HepG2 (cell line): Measurements from ENCODE around the gene KRT7. TPM values are rescaled to one million over a fixed set of nuclear protein-coding genes. Genes with fewer than 3 reads are reported as not detected.

Experiments used
- FOXP4 ChIP-seq: sonication (generic); formaldehyde crosslinking; IDR thresholded peaks from 2 replicates; pipeline ENCODE4 v1.4.0; 2020; ENCODE audit warnings: missing genetic modification reagents
- KAT7 ChIP-seq: IDR thresholded peaks from 2 replicates; pipeline ENCODE4 v1.6.1; 2018; ENCODE audit warnings: borderline replicate concordance, missing compliant biosample characterization
- KLF9 ChIP-seq: IDR thresholded peaks from 2 replicates; pipeline ENCODE4 v1.6.1; 2016; ENCODE audit warnings: low read depth
- MAFF ChIP-seq: IDR thresholded peaks from 2 replicates; pipeline ENCODE4 v1.6.1; 2011; ENCODE audit warnings: low read depth, low read length, improper control_type of control experiment
- MIER3 ChIP-seq: IDR thresholded peaks from 2 replicates; pipeline ENCODE4 v1.6.1; 2016; ENCODE audit warnings: missing compliant biosample characterization, borderline replicate concordance
- NAIF1 ChIP-seq: sonication (generic); formaldehyde crosslinking; IDR thresholded peaks from 2 replicates; pipeline ENCODE4 v1.5.0; 2020; ENCODE audit warnings: mild to moderate bottlenecking, missing genetic modification reagents, borderline replicate concordance
- PCBP2 ChIP-seq: fragments of 200-400 bp; formaldehyde crosslinking; optimal IDR thresholded peaks from 2 replicates; pipeline ENCODE3; 2018; ENCODE audit warnings: low read length, low read depth; ENCODE audit not compliant: poor library complexity, severe bottlenecking
- POLR2A ChIP-seq, 2 experiments: IDR thresholded peaks; 2 replicates each; pipeline ENCODE4 v1.6.1; 2011; ENCODE audit warnings: low read depth in 2 of 2, low read length in 2 of 2, mild to moderate bottlenecking in 1 of 2, moderate library complexity in 1 of 2; ENCODE audit not compliant: insufficient read depth in 1 of 2
- TFE3 ChIP-seq: IDR thresholded peaks from 2 replicates; pipeline ENCODE4 v1.6.1; 2016
- ZBTB39 ChIP-seq: sonication (generic); formaldehyde crosslinking; IDR thresholded peaks from 2 replicates; pipeline ENCODE4 v1.5.0; 2020; ENCODE audit warnings: missing genetic modification reagents
- ZNF136 ChIP-seq: sonication (generic); formaldehyde crosslinking; IDR thresholded peaks from 2 replicates; pipeline ENCODE4 v1.8.1; 2022; ENCODE audit warnings: low read depth, mild to moderate bottlenecking, moderate library complexity, missing genetic modification reagents
- ZNF18 ChIP-seq: sonication (generic); formaldehyde crosslinking; IDR thresholded peaks from 2 replicates; pipeline ENCODE4 v1.8.0; 2022; ENCODE audit warnings: mild to moderate bottlenecking, missing genetic modification reagents; ENCODE audit not compliant: insufficient replicate concordance
- ZNF205 ChIP-seq: IDR thresholded peaks from 2 replicates; pipeline ENCODE4 v1.6.1; 2018; ENCODE audit warnings: missing biosample characterization, missing genetic modification reagents
- ZNF496 ChIP-seq: sonication (generic); formaldehyde crosslinking; IDR thresholded peaks from 2 replicates; pipeline ENCODE4 v1.8.1; 2023; ENCODE audit warnings: mild to moderate bottlenecking, moderate library complexity, missing genetic modification reagents; ENCODE audit not compliant: insufficient replicate concordance
- ZNF704 ChIP-seq: sonication (generic); formaldehyde crosslinking; IDR thresholded peaks from 2 replicates; pipeline ENCODE4 v1.8.1; 2023; ENCODE audit warnings: mild to moderate bottlenecking, inconsistent platforms, moderate library complexity, missing genetic modification reagents, borderline replicate concordance
- ZNF737 ChIP-seq: sonication (generic); formaldehyde crosslinking; IDR thresholded peaks from 2 replicates; pipeline ENCODE4 v1.5.0; 2020; ENCODE audit warnings: missing genetic modification reagents, mild to moderate bottlenecking, borderline replicate concordance
- ZNF784 ChIP-seq: sonication (generic); formaldehyde crosslinking; IDR thresholded peaks from 2 replicates; pipeline ENCODE4 v1.5.1; 2020; ENCODE audit warnings: missing genetic modification reagents, mild to moderate bottlenecking, borderline replicate concordance
- polyA plus RNA-seq, 8 experiments: library from polyadenylated mRNA; depleted of rRNA in 3 of 8; stranded (reverse) in 7 of 8; unstranded in 1 of 8; fragments of >200 nt; fragmentation: Illumina TruSeq in 4 of 8; extraction: Trizol in 4 of 8; gene quantifications; 2 replicates each; pipeline versions ENCODE4 v1.2.1 to v1.2.3, GENCODE V29; 2011 to 2016; ENCODE audit warnings: low read depth in 4 of 8, missing spikeins in 1 of 8, mixed read lengths in 1 of 8; ENCODE audit not compliant: insufficient read depth in 1 of 8
- total RNA-seq, 5 experiments: library from RNA; depleted of rRNA; stranded (reverse); fragments of >200 nt; fragmentation: Illumina TruSeq; extraction: Trizol; gene quantifications; 2 replicates each; pipeline ENCODE4 v1.2.3, GENCODE V29; 2016; ENCODE audit warnings: low read depth in 1 of 5

KRT7 gene
- total and polyA plus RNA-seq, 2 of the 13 experiments (the other 11 are each of a cell fraction or from before 2014, with no cell fraction given) = 0.83 TPM; not detected in 1

GRCh38 chr12:52278575-52279421, 45.8 kb downstream of the KRT7 start (continued):
- TF ChIP-seq KLF9 (no peak), PCBP2 (no peak), TFE3 (CRISPR knock-in tag) (no peak), NAIF1 (CRISPR knock-in tag) (no peak), MIER3 (CRISPR knock-in tag) (no peak), ZNF18 (CRISPR knock-in tag) (no peak), KAT7 (CRISPR knock-in tag) (no peak), ZNF496 (CRISPR knock-in tag) (no peak), ZNF205 (CRISPR knock-in tag) (no peak), ZNF704 (CRISPR knock-in tag) (no peak), ZNF136 (no peak), ZBTB39 (CRISPR knock-in tag) (no peak), FOXP4 (CRISPR knock-in tag) (no peak), POLR2A (IDR thresholded peaks at IDR 0.05; ENCODE audit: insufficient read depth in 1 of 2, low read depth in 2 of 2, low read length in 2 of 2) (no peak), ZNF737 (CRISPR knock-in tag) (no peak), MAFF (no peak), ZNF784 (CRISPR knock-in tag) (no peak)
